Keratinocyte (primary cell): Measurements from ENCODE around the gene FAM174B. TPM values are rescaled to one million over a fixed set of nuclear protein-coding genes. Genes with fewer than 3 reads are reported as not detected.

Experiments
- DNase-seq: peaks from one replicate; pipeline ENCODE4 v3.0.0-alpha.2; 2011; ENCODE audit warnings: low read depth, missing footprints, low spot score
- FAIRE-seq: peaks from 2 replicates; lab custom pipeline; 2011; peaks lifted over from hg19 to GRCh38; lab: Jason Lieb, UNC
- H2AFZ ChIP-seq: 2 replicates; pipeline ENCODE4 v1.6.0; 2012; ENCODE audit warnings: low read length, control low read depth, inconsistent platforms; ENCODE audit not compliant: control insufficient read depth
- H3K27ac ChIP-seq: 2 replicates; pipeline ENCODE4 v1.5.1; 2011; ENCODE audit warnings: low read length; ENCODE audit not compliant: control insufficient read depth, insufficient read depth
- H3K27me3 ChIP-seq: 3 replicates; pipeline ENCODE4 v1.6.0; 2011; ENCODE audit warnings: low read length; ENCODE audit not compliant: control insufficient read depth, insufficient read depth; ENCODE audit errors: extremely low read depth
- H3K36me3 ChIP-seq, 2 experiments: 2 replicates in 1 of 2; 3 replicates in 1 of 2; pipeline ENCODE4 v1.5.1; 2011; ENCODE audit warnings: low read length in 2 of 2, mild to moderate bottlenecking in 1 of 2; ENCODE audit not compliant: control insufficient read depth in 2 of 2, insufficient read depth in 2 of 2; ENCODE audit errors: extremely low read depth in 1 of 2
- H3K4me1 ChIP-seq: 3 replicates; pipeline ENCODE4 v1.5.1; 2011; ENCODE audit warnings: low read length; ENCODE audit not compliant: control insufficient read depth, insufficient read depth; ENCODE audit errors: extremely low read depth
- H3K4me2 ChIP-seq: 3 replicates; pipeline ENCODE4 v1.6.0; 2011; ENCODE audit warnings: low read depth, low read length; ENCODE audit not compliant: control insufficient read depth, insufficient read depth; ENCODE audit errors: extremely low read depth
- H3K4me3 ChIP-seq, 3 experiments: fragments of 200-600 bp in 1 of 3; sonication (generic) in 1 of 3; 2 replicates in 2 of 3; 3 replicates in 1 of 3; pipeline ENCODE4 v1.5.1; 2011 to 2016; ENCODE audit warnings: low read length in 3 of 3, mild to moderate bottlenecking in 3 of 3, control low read depth in 2 of 3, inconsistent platforms in 1 of 3, low read depth in 1 of 3, mixed read lengths in 1 of 3, mixed run types in 1 of 3, moderate library complexity in 1 of 3; ENCODE audit not compliant: control insufficient read depth in 2 of 3, insufficient read depth in 2 of 3; ENCODE audit errors: extremely low read depth in 1 of 3
- H3K79me2 ChIP-seq: 2 replicates; pipeline ENCODE4 v1.6.0; 2012; ENCODE audit warnings: low read length; ENCODE audit not compliant: control insufficient read depth, insufficient read depth
- H3K9ac ChIP-seq: 3 replicates; pipeline ENCODE4 v1.6.0; 2011; ENCODE audit warnings: low read length; ENCODE audit not compliant: control insufficient read depth, insufficient read depth; ENCODE audit errors: extremely low read depth
- H3K9me1 ChIP-seq: 3 replicates; pipeline ENCODE4 v1.6.0; 2011; ENCODE audit warnings: low read length; ENCODE audit not compliant: control insufficient read depth, insufficient read depth; ENCODE audit errors: extremely low read depth
- H3K9me3 ChIP-seq: 2 replicates; pipeline ENCODE4 v1.5.1; 2012; ENCODE audit warnings: low read depth, low read length; ENCODE audit not compliant: control insufficient read depth
- H4K20me1 ChIP-seq: 3 replicates; pipeline ENCODE4 v1.6.0; 2011; ENCODE audit warnings: low read length; ENCODE audit not compliant: control insufficient read depth, insufficient read depth; ENCODE audit errors: extremely low read depth
- CTCF ChIP-seq, 3 experiments: IDR thresholded peaks in 1 of 3; conservative IDR thresholded peaks in 1 of 3; optimal IDR thresholded peaks in 1 of 3; 2 replicates in 2 of 3; 3 replicates in 1 of 3; pipeline versions ENCODE3 to v1.5.1; 2011; ENCODE audit warnings: low read length in 3 of 3, mild to moderate bottlenecking in 3 of 3, moderate library complexity in 2 of 3, control low read depth in 1 of 3, inconsistent platforms in 1 of 3; ENCODE audit not compliant: insufficient read depth in 2 of 3; ENCODE audit errors: extremely low read depth in 1 of 3
- EZH2 ChIP-seq: IDR thresholded peaks from one replicate; pipeline ENCODE4 v1.6.1; 2012; ENCODE audit warnings: inconsistent platforms, mild to moderate bottlenecking, low read length, moderate library complexity
- dilution Hi-C: fragments of 300-500 bp; cut with MboI; formaldehyde crosslinking; loops from one replicate; pipeline ENCODE4 v1.7.0; 2020; ENCODE audit warnings: low sequenced_read_pairs; ENCODE audit not compliant: extremely low pct_ligation_motif_present
- polyA plus RNA-seq, 5 experiments: library from polyadenylated mRNA; depleted of rRNA in 3 of 5; stranded (reverse) in 3 of 5; stranded (forward) in 1 of 5; unstranded in 1 of 5; fragments of >200 nt; gene quantifications; 1 replicate in 1 of 5; 2 replicates in 3 of 5; 3 replicates in 1 of 5; pipeline versions ENCODE4 v1.2.1 to v1.2.3, GENCODE V29; 2011 to 2012; ENCODE audit warnings: missing spikeins in 2 of 5, low read depth in 1 of 5, low replicate concordance in 1 of 5

FAM174B gene
- polyA plus RNA-seq, 1 donor (not counting 4 experiments of a cell fraction or from before 2014, with no cell fraction given): 0.73 TPM

GRCh38 chr15:92661069-92661468, 5.5 kb upstream of the FAM174B start:
- Histone ChIP-seq H3K4me3 (no peak overlapping the region), H3K79me2 (no peaks in the 10 kb centered on the region), H3K27ac (no peak overlapping the region), H3K9me1 (no peaks in the 10 kb centered on the region), H3K27me3 (peaks cover 14% of the 10 kb centered on the region), H3K9ac (no peak overlapping the region), H2AFZ (no peak overlapping the region), H3K9me3 (no peaks in the 10 kb centered on the region), H3K4me2 (no peak overlapping the region), H4K20me1 (no peaks in the 10 kb centered on the region), H3K4me1 (no peaks in the 10 kb centered on the region), H3K36me3 (no peaks in the 10 kb centered on the region)
- TF ChIP-seq CTCF (optimal IDR thresholded peaks at IDR 0.05 in 1 of 3, IDR thresholded peaks at IDR 0.05 in 1 of 3, conservative IDR thresholded peaks at IDR 0.05 in 1 of 3; ENCODE audit: extremely low read depth in 1 of 3, insufficient read depth in 2 of 3, low read length in 3 of 3) (no peak), EZH2 (no peak)
- FAIRE-seq (no peak), DNase-seq (no peak)
- dilution Hi-C loops: no loop called here

- FAIRE-seq: no peak
These were observed 1.9 kb upstream of the FAM174B start for GRCh38 chr15:92657486-92657885.

More at GRCh38 chr15:92657486-92657885, 1.9 kb upstream of the FAM174B start:
- H3K9me1 ChIP-seq: no peaks in the 10 kb centered on the region
- no peaks in the 10 kb centered on the region for H4K20me1 ChIP-seq
- H2AFZ ChIP-seq: no peak overlapping the region
- no peak overlapping the region for H3K4me3 ChIP-seq
- H3K4me1 ChIP-seq: no peaks in the 10 kb centered on the region
- dilution Hi-C loops: no loop called here
- no peak overlapping the region for H3K27ac ChIP-seq
- H3K4me2 ChIP-seq: no peak overlapping the region
- H3K79me2 ChIP-seq: no peaks in the 10 kb centered on the region
- H3K9me3 ChIP-seq: no peaks in the 10 kb centered on the region
- TF ChIP-seq EZH2 (no peak), CTCF (optimal IDR thresholded peaks at IDR 0.05 in 1 of 3, IDR thresholded peaks at IDR 0.05 in 1 of 3, conservative IDR thresholded peaks at IDR 0.05 in 1 of 3; ENCODE audit: extremely low read depth in 1 of 3, insufficient read depth in 2 of 3, low read length in 3 of 3) (no peak)
- DNase-seq: no peak
- H3K9ac ChIP-seq: no peak overlapping the region
- no peaks in the 10 kb centered on the region for H3K36me3 ChIP-seq
- peaks cover 30% of the 10 kb centered on the region for H3K27me3 ChIP-seq
